ENCODE data around the gene CFAP46. TPM values are rescaled to one million over a fixed set of nuclear protein-coding genes. Genes with fewer than 3 reads are reported as not detected.

The CFAP46 gene
- total and polyA plus RNA-seq, 2 experiments from 2014 or later = 0.20 to 0.22 TPM

GRCh38 chr10:132761395-132762060, 180.8 kb downstream of the CFAP46 start:
- no peak overlapping the region for H3K27ac ChIP-seq
- no peak overlapping the region for H3K4me2 ChIP-seq (ENCODE audit: unreplicated experiment)
- H3K4me1 ChIP-seq (ENCODE audit: insufficient read depth) = no peaks in the 10 kb centered on the region
- no peak for DNase-seq
- H3F3A ChIP-seq (ENCODE audit: insufficient read depth) = no peaks in the 10 kb centered on the region
- no peaks in the 10 kb centered on the region for H4K20me1 ChIP-seq (ENCODE audit: insufficient read depth)
- no peaks in the 10 kb centered on the region for H3K9me2 ChIP-seq (ENCODE audit: insufficient read depth)
- H3K9me3 ChIP-seq (ENCODE audit: low read depth) = no peaks in the 10 kb centered on the region
- no peak overlapping the region for H2AFZ ChIP-seq
- in situ Hi-C loops (cut with MboI) = no loop called here
- no peak overlapping the region for H3K9ac ChIP-seq
- no peak overlapping the region for H3K4me3 ChIP-seq
- WGBS, 2 experiments (ENCODE audit: low coverage in 1 of 2, low lambda C conversion rate in 2 of 2, missing lambda C conversion rate in 2 of 2) = 99% methylated on average over 8 to 11 of the region's 11 CpGs
- no peaks in the 10 kb centered on the region for H3K79me2 ChIP-seq (ENCODE audit: insufficient read depth)
- no peak for TF ChIP-seq EZH2phosphoT487 (IDR thresholded peaks at IDR 0.05; ENCODE audit: insufficient read depth, low read depth)
- TF ChIP-seq EZH2 (IDR thresholded peaks at IDR 0.05; ENCODE audit: insufficient read depth, poor library complexity, severe bottlenecking) = no peak
- no peaks in the 10 kb centered on the region for H3K27me3 ChIP-seq (replicated peaks; ENCODE audit: insufficient read depth)
- no peaks in the 10 kb centered on the region for H3K36me3 ChIP-seq (ENCODE audit: low read depth)

GRCh38 chr10:132758865-132759264, 183.5 kb downstream of the CFAP46 start:
- H3K4me1 ChIP-seq (ENCODE audit: insufficient read depth) = no peaks in the 10 kb centered on the region
- no peak overlapping the region for H3K27ac ChIP-seq
- no peaks in the 10 kb centered on the region for H3K79me2 ChIP-seq (ENCODE audit: insufficient read depth)
- H3K9me3 ChIP-seq (ENCODE audit: low read depth) = no peaks in the 10 kb centered on the region
- 98 to 99% methylated on average over 14 of the region's 14 CpGs for WGBS, 2 experiments (ENCODE audit: low coverage in 1 of 2, low lambda C conversion rate in 2 of 2, missing lambda C conversion rate in 2 of 2)
- DNase-seq = no peak
- H3F3A ChIP-seq (ENCODE audit: insufficient read depth) = no peaks in the 10 kb centered on the region
- H3K9ac ChIP-seq = no peak overlapping the region
- H2AFZ ChIP-seq = no peak overlapping the region
- in situ Hi-C loops (cut with MboI) = no loop called here
- no peak overlapping the region for H3K4me3 ChIP-seq
- H3K27me3 ChIP-seq (replicated peaks; ENCODE audit: insufficient read depth) = no peaks in the 10 kb centered on the region
- H4K20me1 ChIP-seq (ENCODE audit: insufficient read depth) = no peaks in the 10 kb centered on the region
- H3K9me2 ChIP-seq (ENCODE audit: insufficient read depth) = no peaks in the 10 kb centered on the region
- no peaks in the 10 kb centered on the region for H3K36me3 ChIP-seq (ENCODE audit: low read depth)
- no peak overlapping the region for H3K4me2 ChIP-seq (ENCODE audit: unreplicated experiment)
- no peak for TF ChIP-seq EZH2 (IDR thresholded peaks at IDR 0.05; ENCODE audit: insufficient read depth, poor library complexity, severe bottlenecking)
- no peak for TF ChIP-seq EZH2phosphoT487 (IDR thresholded peaks at IDR 0.05; ENCODE audit: insufficient read depth, low read depth)

Other genes with a start within 250 kb of the CFAP46 start
- not detected in 2 replicates for gene NKX6-2, start 156.4 kb downstream of the CFAP46 start, total RNA-seq (2014; rRNA removed; shearing (Covaris generic))
- 1.9 and 2.6 TPM in 2 replicates for gene NKX6-2, start 156.4 kb downstream of the CFAP46 start, polyA plus RNA-seq (2016; fragmentation: Nextera tagmentation; extraction: Ambion mirVana)
- gene ADGRA1, start 145.4 kb upstream of the CFAP46 start, total RNA-seq (2014; rRNA removed; shearing (Covaris generic)) = not detected in 2 replicates
- not detected in 2 replicates for gene ADGRA1, start 145.4 kb upstream of the CFAP46 start, polyA plus RNA-seq (2016; fragmentation: Nextera tagmentation; extraction: Ambion mirVana)
- gene KNDC1, start 217.6 kb upstream of the CFAP46 start, total RNA-seq (2014; rRNA removed; shearing (Covaris generic)) = 0.54 and 0.76 TPM in 2 replicates
- 0.37 and 0.44 TPM in 2 replicates for gene KNDC1, start 217.6 kb upstream of the CFAP46 start, polyA plus RNA-seq (2016; fragmentation: Nextera tagmentation; extraction: Ambion mirVana)

All from GM23248 (cell line).